HL-60 (cell line): ENCODE measurements around the gene DNASE1L1.

Source experiments
- CTCF ChIP-seq: IDR thresholded peaks from one replicate; pipeline ENCODE4 v1.5.1; 2011; ENCODE audit warnings: low read length, control low read depth, inconsistent platforms; ENCODE audit not compliant: insufficient read depth
- POLR2AphosphoS5 ChIP-seq: IDR thresholded peaks from 2 replicates; pipeline ENCODE4 v1.6.1; 2012; ENCODE audit warnings: low read depth
- REST ChIP-seq: IDR thresholded peaks from 2 replicates; pipeline ENCODE4 v1.6.1; 2012; ENCODE audit warnings: low read depth; ENCODE audit not compliant: insufficient replicate concordance

GRCh38 chrX:154413142-154413541 lies 4.1 kb upstream of the DNASE1L1 start:
- TF ChIP-seq CTCF, result no peak
- TF ChIP-seq POLR2AphosphoS5, result no peak
- TF ChIP-seq REST, result no peak
